Left kidney (tissue), 2 donors: ENCODE measurements around the gene ABCA3. TPM values are rescaled to one million over a fixed set of nuclear protein-coding genes. Genes with fewer than 3 reads are reported as not detected.
"Not testable (repeated sequence)": the region's sequence is repeated elsewhere in the genome, so short reads cannot be mapped to it uniquely, and the experiment has no call there.

Source experiments
- DNase-seq: peaks from one replicate; pipeline ENCODE4 v3.0.0-alpha.2; 2013
- polyA plus RNA-seq: library from polyadenylated mRNA; unstranded; fragments of 120-200 nt; gene quantifications from one replicate; pipeline ENCODE4 v1.2.1, GENCODE V29; 2013; ENCODE audit not compliant: insufficient read length

Gene ABCA3
- polyA plus RNA-seq, 1 donor: 6.3 TPM

DNA sequence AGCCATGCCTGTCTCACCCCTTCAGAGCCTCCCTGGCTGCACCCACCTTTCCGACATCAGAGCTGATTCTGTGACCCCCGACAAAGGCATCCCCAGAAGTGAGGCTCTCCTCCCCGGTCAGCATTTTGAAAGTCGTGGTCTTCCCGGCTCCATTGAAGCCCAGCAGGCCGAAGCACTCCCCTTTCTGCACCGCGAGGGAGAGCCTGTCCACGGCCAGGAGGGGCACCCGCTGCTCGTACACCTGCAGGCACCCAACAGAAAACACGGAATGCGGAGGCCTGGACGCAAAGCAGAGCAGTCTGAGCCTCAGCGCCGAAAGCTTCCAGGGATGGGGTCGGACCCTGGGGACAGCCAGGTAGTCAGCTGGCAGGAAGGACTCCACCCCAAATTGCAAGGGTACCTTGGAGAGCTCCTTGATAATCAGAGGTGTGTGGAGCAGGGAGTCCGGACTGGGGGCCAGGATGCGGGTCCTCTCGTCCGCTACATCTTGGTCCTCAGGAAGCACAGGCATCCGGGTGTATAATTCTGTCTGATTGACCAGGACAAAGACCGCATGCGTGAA, 59.5 kb downstream of the ABCA3 start:
- no peak for DNase-seq

DNA sequence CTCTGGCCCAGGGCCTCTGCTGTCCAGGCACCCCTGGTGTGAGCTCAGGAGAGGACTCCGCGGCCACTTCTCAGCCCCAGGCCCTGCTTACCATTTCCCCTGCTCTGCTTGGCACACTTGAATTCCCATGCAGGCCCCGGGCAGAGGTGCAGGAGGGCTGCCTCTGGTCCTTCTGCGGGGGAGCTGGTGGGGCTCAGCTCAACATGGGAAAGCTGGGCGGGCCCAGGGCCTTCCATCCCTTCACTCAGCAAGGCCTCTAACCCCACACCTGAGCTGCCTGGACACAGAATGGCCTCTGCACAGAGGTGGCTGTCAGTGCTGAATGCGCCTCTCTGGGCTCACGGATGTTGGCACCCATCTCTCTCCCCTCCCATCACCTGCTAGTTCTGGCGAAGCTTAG, 60.1 kb downstream of the ABCA3 start:
- DNase-seq: no peak

DNA sequence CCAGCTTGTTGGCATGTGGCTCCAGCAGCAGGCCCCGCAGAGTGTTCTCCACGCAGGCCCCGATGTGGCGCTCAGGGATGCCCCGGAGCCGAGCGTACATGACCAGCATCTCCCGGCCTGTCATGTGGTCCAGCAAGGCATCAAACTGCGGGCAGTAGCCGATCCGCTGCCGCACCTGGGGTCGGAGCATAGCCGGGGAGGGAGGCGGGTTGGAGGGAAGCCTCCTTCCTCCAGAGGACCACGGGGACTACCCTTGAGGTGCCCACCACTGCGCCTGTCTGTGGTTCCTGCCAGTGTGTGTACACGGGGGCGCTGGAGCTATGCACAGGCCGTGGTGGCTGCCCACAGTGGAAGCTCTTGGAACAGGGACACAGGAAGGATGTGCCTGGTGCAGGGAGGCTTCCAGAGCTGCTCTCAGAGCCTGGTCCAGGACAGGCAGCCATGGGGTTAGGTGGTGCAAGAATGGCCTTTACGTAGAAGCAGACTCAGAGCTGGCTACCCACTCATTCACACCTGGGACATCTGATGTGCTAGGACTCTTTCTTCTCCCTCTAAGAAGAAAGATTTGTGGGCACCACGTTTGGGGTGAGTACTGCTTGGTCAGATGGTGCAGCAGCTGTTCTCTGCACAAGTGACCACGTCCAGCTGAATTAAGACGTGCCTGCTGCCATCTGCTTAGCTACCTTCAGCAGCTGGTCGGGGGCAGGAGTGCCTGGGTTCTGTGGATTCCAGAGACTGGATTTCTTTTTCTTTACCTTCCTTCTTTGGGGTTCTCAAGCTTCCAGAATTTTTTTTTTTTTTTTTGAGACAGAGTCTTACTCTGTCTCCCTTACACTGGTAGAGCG, 61.4 kb downstream of the ABCA3 start:
- no peak for DNase-seq

DNA sequence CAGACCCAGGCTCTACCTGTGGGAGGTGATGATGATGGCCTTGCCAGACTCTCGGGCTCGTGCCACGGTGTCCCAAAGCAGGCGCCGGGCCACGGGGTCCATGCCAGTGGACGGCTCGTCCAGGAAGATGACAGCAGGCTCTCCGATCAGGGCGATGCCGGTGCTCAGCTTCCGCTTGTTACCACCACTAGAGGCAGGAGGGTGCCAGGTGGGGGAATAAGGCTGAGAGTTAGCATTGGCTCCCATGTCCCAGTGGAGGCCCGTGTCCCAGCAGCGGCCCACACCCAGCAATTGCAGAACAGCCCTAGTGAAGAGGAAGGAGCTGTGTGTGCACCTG, 62.3 kb downstream of the ABCA3 start:
- no peak for DNase-seq

DNA sequence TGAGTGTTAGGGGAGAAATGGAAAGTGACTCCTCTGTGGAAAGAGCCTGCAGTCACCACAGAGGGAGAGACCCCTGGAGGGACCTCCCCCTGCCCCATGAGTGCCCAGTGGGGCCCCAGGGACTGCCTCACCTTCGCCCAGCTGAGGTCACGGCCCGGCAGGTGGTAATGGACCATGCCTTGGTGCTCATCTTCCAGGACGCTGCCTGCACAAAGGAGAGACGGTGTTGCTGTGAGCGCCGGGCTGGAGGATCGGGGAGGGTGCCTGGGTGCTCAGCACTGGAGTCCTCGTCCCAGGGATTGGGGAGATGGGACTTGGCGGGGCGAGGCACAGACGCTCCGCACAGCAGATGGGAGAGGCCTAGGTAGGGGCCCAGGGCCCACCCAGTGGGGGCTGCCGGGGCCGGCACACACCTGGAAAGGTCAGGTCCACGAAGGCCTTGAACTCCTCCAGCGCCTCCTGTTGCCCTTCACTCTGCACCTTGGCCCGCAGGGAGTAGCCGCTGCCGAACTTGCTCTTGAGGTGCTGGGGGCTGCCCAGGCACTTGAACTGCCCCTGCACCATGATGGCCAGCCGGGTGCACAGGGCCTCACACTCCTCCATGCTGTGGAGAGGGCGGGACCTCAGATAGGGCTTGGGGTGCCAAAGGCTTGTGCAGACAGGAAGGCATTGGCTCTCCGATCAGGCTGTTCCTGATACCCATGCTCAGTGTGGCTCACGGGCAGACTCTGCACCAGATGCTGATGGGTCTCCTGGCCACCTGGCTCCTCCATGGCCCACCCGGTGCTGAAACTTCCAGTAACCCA, 62.9 kb downstream of the ABCA3 start:
- DNase-seq: no peak

DNA sequence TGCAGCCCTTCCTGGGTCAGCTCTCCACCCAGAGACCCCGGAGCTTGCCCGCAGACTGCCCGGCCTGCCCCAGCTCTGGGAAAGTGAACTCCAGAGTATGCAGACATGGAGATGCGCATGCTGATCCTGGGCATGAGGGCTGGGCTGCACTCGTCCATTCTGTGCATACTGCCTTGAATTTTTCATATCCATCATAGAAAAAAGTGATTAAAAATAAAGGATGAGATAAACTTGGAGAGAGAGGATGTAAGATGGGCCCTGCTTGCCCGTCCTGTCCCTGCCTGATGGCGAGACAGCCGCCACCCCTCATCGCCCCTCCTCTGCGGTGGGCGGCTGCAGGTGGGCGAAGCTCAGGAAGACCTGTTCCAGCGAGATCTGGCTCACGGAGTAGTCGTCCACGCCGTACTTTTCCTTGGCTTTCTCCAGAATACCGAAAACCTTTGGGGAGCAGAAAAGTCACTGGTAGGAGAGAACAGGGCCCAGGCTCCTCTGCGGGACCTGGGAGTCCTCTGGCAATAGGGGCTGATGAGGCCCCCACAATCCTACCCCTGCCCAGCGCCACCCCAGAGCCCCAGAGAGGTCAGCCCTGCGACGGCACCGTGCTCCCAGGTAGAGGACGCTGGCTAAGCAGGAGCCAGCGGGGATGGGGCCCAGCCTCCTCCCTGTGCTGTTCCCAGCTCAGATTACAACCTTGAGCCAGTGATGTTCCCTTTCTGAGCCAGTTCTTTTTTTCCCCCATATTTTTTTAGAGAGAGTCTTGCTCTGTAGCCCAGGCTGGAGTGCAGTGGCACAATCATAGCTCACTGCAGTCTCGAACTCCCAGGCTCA, 63.9 kb downstream of the ABCA3 start:
- no peak for DNase-seq

DNA sequence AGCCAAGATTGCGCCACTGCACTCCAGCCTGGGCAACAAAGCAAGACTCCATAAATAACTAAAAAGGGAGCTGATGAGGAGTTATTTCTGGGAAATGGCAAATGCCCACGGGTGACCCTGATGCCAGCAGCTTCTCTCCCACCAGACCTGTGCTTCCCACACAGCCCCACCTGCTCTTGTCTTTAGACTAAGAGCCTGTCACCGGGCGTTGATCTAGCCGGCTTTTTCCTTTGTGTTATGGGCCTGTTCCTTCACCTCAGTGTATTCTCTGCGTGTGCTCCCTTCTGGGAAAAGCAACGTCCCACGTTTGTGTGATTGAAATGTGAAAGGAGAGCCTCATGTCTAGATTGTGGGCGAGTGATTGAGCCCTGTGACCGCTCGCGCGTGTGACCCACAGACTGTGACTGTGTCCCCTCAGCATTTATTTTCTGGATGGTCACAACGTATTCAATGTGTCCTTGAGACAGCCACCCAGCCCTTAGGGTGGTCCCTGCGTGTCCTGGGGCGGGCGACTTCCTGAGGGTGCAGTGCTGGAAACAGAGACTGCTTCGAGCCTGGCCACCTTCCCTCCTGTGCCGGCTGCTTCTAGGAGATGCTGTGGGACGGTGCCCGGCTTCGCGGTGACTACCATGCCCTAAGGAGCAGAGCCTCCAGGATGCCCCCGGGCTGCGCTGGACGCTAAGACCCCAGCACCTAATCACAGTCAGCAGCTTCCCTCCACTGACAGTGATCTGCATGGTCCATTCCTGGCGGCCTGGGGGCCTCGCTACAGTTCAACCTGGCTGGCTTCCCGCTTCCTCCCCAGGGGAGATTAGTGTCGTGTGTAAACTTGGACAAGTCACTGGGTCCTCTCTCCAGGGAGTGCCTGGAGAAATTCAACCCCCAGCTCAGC, 64.8 kb downstream of the ABCA3 start:
- no peak for DNase-seq

DNA sequence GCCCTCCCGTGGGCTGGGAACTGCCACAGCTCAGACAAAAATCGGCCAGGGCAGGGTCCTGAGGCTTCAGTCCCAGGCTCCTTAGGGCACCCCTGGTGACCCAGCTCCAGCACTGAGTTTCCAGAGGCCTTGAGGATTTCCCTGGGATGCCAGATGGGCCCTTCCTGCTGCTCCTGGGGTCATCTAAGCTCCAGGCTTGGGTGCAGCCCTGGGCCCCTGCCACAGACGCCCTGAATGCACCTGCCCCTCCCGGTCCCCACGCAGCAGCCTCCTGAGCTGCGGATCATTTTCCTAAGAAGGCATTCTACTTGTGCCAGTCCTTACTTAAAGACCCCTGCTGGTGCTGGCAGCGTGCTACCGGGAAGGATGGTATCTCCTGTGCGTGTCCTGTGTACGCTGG, 66.6 kb downstream of the ABCA3 start:
- DNase-seq: no peak

DNA sequence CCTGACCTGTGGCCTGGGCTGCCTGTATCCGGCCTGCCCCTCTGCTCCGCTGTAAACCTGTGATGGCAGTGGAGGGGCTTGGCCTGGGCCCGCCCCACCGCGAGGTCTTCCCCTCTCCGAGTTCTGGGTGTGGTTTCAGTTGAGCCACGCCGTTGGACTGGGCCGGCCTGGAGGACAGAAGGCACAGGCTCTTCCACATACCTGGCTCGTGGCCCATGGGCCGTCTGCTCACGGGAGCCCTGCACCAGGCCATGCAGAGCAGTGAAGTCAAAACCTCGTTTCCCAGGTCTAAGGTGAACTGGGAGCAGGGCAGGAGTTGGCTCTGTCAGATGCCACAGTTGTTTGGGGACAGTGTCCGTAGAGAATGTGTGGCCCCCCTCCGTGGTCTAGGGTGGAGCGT, 67.0 kb downstream of the ABCA3 start:
- no peak for DNase-seq

DNA sequence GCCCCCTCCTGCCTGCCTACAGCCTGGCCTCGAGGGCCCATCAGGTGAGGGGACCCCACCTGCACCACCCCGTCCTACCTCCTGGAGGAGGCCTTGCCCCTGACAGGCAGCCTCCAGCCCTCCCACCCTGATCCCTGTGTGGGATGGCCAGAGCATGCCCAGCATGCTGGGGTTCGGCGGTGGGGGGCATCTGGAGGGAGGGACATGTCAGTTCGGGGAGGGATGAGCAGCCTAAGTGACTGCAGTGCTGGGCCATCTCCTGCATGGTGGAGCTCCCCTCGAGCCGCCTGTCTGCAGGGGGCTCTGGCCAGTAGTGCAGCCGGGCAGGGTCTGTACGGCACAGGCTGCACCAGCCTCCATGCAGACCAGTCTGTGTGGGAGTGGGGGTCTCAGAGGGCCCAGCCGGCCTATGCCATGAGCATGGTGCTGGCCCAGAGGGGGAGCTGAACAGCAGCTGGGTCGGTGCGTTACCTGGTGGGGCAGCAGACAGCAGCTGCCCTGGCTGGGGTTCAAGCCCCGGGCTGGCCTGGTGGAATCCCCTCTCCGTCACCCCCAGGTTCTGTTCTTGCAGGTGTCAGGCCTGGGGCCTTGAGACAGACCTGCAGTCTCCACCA, 68.6 kb downstream of the ABCA3 start:
- DNase-seq: no peak

DNA sequence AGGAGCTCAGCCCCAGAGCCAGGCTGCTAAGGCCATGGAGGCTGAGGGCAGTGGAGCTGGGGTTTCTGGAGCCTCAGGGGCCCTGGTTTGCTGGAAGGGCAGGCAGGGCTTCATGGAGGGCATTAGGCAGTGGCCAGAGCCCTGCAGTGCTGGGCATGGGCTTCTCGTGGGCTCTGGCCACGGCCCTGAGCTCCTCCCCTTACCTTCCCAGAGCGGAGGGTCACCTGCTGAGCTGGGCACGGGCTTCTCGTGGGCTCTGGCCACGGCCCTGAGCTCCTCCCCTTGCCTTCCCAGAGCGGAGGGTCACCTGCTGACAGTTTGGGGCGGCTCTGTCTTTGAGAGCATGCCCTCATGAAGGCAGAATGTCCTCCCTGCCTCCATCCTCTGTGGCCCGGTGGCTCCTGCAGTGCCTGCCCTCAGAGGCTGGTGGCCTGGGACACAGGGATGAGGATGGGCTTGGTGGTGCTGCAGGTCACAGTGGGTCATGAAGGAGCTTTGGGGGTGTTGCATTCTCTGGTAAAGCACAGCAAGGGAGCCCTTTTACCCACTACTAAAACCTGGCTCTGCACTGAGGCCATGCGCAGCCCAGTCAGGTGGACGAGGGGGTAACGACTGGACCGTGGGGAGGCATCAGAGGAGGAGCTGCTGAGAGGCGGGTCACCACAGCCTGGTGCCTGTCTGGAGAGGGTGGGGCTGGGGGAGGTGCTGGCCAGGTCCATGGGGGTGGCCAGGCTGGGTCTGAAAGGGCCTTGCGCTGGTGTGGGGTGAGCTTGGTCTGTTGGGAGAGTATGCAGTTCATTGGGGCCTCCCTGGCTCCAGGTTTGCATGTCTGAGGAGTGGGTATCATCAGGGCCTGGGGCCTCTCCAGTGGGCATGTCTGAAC, 69.7 kb downstream of the ABCA3 start:
- no peak for DNase-seq

DNA sequence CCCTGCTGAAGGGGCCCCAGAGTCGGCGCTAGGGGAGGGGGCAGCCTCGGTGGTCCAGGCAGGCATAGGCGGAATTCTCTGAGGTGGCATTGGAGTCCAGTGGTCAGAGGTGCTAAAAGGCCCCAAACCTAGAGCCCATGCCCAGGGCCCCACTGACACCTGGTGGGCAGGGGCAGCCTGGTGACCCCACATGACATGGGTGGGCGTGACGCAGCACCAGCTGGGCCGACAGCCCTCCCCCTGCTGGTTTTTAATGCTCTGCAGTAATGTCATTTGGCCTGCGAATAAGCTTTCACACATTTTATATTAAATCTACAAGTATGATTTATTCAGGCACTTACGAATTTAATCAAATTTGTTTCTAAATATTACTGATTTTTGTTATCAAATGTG, 70.5 kb downstream of the ABCA3 start:
- DNase-seq: no peak

DNA sequence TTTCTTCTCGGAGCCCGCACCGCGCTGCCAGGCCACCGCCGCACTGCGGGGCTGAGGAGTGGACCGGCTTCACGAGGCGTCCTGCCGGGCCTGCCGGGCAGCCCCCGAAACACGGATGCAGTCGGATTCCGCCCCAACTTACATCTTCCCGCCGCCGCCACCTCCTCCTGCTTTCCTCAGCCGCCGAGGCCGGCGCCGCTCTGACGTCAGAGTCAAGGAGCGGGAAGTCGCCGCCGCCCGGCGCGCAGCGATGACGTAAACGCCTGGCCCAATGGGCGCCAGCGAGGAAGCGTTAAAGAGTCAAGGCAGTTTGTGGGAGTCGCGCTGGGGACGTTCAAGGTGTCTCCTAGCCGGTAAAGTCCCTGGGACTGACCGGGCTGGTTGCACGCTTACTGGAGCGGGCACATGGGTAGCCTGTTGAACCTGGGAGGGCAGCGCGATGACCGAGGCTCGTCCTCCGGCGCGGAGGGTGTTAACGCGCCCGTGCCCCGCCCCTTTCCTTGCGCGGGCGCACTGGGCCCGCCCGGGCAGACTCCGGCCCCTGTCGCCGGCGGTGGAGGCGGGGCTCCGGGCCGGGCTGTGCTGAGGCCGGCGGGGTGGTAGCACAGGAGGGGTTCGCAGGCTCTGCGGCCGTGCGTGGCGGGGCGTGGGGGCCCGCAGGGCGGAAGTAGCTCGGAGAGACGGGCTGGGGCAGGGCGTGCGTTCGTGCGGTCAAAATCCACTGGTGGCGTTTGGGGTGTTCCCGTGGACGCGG, 72.4 kb downstream of the ABCA3 start, which contains the start of gene RNPS1:
Gene RNPS1, minus strand, starts transcription at position 214 of the 754 bp plus-strand sequence. CDS start 3,483 bp downstream, outside the sequence.
- DNase-seq: peak; percentile 97

DNA sequence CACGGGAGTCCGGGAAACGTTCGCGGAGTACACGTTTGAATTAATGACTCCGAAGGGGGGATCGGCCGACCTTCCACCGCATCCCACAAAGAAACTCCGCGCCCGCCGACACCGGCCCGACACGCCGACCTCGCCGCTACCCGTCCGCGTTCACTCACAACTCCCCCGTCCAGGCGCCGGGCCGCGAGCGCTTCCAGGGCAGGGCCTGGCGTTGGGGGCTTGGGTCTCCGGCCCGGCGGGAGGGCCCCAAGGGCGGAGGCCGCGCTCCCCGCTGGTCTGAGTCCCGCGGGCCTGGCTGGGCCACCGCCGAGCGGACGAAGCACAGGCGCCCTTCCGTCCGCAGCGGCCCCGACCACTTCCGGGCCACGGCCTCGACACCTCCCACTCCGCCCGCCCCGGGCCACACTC, 73.0 kb downstream of the ABCA3 start:
- DNase-seq: not testable (repeated sequence)

DNA sequence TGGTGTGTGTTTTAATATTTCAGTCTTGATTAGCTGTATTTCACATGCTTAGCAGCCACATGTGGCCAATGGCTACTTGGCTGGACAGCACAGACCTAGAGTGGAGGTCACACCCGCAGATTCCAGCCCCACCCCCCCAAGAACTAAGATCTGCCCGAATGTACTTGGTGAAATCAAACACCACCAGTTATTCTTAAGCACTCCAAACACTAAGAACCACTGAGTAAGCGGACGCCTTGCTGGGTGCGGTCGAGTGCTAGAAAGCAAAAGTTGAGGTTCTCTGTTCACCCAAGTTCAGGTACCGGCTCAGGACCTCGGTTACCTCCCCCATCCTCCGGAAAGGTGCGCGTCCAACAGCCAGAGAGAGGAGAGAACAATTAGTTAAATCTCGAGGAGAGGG, 73.6 kb downstream of the ABCA3 start:
- DNase-seq: not testable (repeated sequence)

DNA sequence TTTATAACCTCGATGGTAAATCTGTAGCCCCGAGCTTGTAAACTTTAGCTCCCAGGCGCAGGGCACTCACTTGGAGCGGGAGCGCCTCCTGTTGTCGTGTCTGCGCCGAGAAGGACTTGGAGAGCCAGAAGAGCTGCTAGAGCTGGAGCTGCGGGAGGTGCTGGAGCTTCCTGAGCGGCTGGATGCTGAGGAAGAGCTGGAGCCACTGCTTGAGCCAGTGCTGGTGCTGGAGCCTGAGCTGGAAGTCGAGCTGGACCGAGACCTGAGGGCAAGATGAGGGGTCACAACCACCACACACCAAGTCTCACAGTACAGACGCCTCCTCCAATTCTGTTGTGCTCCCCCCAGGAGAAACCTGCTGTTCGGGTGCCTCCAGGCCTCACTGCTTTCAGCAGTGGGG, 77.5 kb downstream of the ABCA3 start:
- DNase-seq: not testable (repeated sequence)

DNA sequence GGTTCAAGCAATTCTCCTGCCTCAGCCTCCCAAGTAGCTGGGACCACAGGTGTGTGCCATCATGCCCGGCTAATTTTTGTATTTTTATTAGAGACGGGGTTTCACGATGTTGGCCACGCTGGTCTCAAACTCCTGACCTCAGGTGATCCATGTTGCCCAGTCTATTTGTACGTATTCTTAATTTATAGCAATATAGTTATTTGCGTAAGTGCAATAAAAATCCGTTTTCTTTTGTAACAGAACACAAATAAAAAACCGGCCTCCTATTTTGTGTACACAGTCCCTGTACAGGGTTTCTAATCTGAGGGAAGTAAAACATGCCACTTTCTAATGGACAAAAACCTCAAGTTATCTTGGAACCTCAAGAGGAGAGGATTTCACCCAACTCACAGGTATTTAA, 80.3 kb downstream of the ABCA3 start:
- DNase-seq: no peak

DNA sequence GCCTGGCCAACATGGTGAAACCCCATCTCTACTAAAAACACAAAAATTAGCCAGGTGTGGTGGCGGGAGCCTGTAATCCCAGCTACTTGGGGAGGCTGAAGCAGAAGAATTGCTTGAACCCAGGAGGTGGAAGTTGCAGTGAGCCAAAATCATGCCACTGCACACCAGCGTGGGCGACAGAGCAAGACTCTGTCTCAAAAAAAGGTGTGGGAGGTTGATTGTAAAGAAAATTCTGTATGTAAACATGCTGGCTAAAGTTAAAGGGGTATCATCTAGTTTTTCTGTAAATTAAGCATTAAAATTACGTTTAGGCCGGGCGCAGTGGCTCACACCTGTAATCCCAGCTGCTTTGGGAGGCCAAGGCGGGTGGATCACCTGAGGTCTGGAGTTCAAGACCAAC, 82.0 kb downstream of the ABCA3 start:
- not testable (repeated sequence) for DNase-seq

DNA sequence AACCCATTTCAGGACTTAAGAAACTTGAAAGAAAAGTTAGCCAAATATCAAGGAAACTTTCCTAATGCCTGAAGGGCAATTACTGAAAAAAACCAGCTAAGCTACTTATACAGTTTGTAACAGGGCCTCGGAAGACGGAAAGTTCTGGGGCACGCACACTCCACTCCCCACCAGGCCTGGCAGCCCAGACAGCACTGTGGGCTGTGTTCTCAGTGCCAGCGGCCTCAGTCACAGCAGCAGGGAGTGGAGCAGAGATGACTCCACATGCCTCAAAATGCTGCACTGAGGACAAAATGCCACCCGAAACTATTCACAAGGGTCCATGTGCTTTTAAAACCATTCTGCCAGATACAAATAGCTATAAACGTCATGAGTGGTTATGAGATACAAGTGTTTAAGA, 82.8 kb downstream of the ABCA3 start:
- DNase-seq: no peak
